Vagina (tissue), 2 donors: ENCODE data around the gene GRIN2A. TPM values are rescaled to one million over a fixed set of nuclear protein-coding genes. Genes with fewer than 3 reads are reported as not detected.

Experiments
- DNase-seq, 2 donors: peaks; one replicate each; pipeline ENCODE4 v3.0.0-alpha.2; 2017; ENCODE audit errors: extremely low spot score in 2 of 2
- H3K27ac ChIP-seq: fragments of 200-600 bp; sonication (generic); one replicate; pipeline ENCODE4 v1.5.1; 2019
- H3K27me3 ChIP-seq: fragments of 200-600 bp; sonication (generic); one replicate; pipeline ENCODE4 v1.5.1; 2019
- H3K36me3 ChIP-seq, 2 donors: fragments of 200-600 bp; sonication (generic); one replicate each; pipeline ENCODE4 v1.5.1; 2017 to 2019
- H3K4me1 ChIP-seq: fragments of 200-600 bp; sonication (generic); one replicate; pipeline ENCODE4 v1.5.1; 2019
- H3K4me3 ChIP-seq, 2 donors: fragments of 200-600 bp; sonication (generic); 1 replicate in 1 of 2; 2 replicates in 1 of 2; pipeline ENCODE4 v1.5.1; 2016 to 2019
- H3K9me3 ChIP-seq: fragments of 200-600 bp; sonication (generic); one replicate; pipeline ENCODE4 v1.5.1; 2019
- POLR2A ChIP-seq, 2 donors: fragments of 450-650 bp; IDR thresholded peaks; one replicate each; pipeline ENCODE4 v1.6.1; 2017; ENCODE audit warnings: antibody characterized with exemption in 2 of 2, mild to moderate bottlenecking in 2 of 2, moderate library complexity in 2 of 2
- POLR2AphosphoS5 ChIP-seq, 2 donors: sonication (generic); formaldehyde crosslinking; IDR thresholded peaks; one replicate each; pipeline ENCODE4 v1.9.0; 2017; ENCODE audit warnings: antibody characterized with exemption in 2 of 2, mild to moderate bottlenecking in 2 of 2, low read depth in 1 of 2; ENCODE audit not compliant: insufficient read depth in 1 of 2
- intact Hi-C: fragments of 100-400 bp; cut with DNase I; formaldehyde crosslinking; loops from one replicate; pipeline ENCODE4 v1.15.1; 2023
- total RNA-seq: library from RNA; depleted of rRNA; stranded (reverse); fragments of >200 nt; gene quantifications from one replicate; pipeline ENCODE4 v1.2.3, GENCODE V29; 2016
- TF ChIP-seq, protein P1 (sequence below), 3 experiments: fragments of 450-650 bp in 2 of 3; fragments of 200-600 bp in 1 of 3; sonication (generic) in 1 of 3; IDR thresholded peaks; one replicate each; pipeline ENCODE4 v1.5.1; 2017 to 2019; ENCODE audit warnings: antibody characterized with exemption in 3 of 3, mild to moderate bottlenecking in 2 of 3, moderate library complexity in 2 of 3

GRIN2A gene
- total RNA-seq, 1 donor from 2014 or later: 1.5 TPM

DNA sequence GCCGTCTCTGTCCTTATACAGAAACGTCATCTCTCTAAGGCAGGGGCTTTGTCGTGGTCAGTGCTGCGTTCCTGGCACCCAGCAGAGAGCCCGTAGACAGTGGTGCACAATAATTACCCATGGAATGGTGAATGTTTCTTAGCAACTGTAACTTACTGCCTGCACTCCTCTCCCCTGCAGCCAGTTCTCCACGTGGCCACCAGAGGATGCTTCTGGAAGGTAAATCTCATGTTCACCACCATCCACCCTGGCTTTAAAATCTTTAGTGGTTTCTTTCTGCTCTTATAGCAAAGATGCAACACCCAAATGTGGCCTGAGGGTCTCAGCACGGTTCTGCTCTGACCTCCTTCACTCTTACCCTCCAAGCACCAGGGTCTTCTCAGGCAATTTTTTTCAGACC is 150.8 kb downstream of the GRIN2A start:
- no peak for DNase-seq
- no peaks in the 10 kb centered on the region for H3K4me1 ChIP-seq
- H3K36me3 ChIP-seq: no peaks in the 10 kb centered on the region
- H3K4me3 ChIP-seq: no peak overlapping the region
- no peaks in the 10 kb centered on the region for H3K27me3 ChIP-seq
- H3K9me3 ChIP-seq: no peaks in the 10 kb centered on the region
- TF ChIP-seq POLR2A (IDR thresholded peaks at IDR 0.05) (no peak), POLR2AphosphoS5 (IDR thresholded peaks at IDR 0.05; ENCODE audit: insufficient read depth in 1 of 2, low read depth in 1 of 2) (no peak)
- TF ChIP-seq, protein P1, sequence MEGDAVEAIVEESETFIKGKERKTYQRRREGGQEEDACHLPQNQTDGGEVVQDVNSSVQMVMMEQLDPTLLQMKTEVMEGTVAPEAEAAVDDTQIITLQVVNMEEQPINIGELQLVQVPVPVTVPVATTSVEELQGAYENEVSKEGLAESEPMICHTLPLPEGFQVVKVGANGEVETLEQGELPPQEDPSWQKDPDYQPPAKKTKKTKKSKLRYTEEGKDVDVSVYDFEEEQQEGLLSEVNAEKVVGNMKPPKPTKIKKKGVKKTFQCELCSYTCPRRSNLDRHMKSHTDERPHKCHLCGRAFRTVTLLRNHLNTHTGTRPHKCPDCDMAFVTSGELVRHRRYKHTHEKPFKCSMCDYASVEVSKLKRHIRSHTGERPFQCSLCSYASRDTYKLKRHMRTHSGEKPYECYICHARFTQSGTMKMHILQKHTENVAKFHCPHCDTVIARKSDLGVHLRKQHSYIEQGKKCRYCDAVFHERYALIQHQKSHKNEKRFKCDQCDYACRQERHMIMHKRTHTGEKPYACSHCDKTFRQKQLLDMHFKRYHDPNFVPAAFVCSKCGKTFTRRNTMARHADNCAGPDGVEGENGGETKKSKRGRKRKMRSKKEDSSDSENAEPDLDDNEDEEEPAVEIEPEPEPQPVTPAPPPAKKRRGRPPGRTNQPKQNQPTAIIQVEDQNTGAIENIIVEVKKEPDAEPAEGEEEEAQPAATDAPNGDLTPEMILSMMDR (IDR thresholded peaks at IDR 0.05): no peak
- intact Hi-C loops: no loop called here
- H3K27ac ChIP-seq: no peak overlapping the region

DNA sequence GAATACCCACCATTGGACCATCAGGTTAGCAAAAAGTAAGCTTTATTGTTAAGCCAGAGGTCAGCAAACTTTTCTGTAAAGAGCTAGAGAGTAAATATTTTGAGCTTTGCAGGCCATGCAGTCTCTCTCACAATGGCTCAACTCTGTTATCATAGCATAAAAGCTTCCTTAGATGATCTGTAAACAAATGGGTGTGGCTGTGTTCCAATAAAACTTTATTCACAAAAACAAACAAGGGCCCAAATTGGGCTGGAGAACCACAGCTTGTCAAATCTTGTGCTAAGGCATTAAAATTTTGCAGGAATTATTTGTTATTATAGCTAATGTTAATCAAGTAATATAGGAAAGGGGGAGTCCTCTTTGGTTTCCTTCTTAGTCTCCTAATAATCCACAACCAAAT is 153.6 kb downstream of the GRIN2A start:
- no peaks in the 10 kb centered on the region for H3K27me3 ChIP-seq
- TF ChIP-seq POLR2A (IDR thresholded peaks at IDR 0.05): no peak
- intact Hi-C loops: no loop called here
- no peaks in the 10 kb centered on the region for H3K36me3 ChIP-seq
- no peaks in the 10 kb centered on the region for H3K4me1 ChIP-seq
- no peak for DNase-seq
- no peak overlapping the region for H3K4me3 ChIP-seq
- H3K27ac ChIP-seq: no peak overlapping the region
- H3K9me3 ChIP-seq: no peaks in the 10 kb centered on the region

DNA sequence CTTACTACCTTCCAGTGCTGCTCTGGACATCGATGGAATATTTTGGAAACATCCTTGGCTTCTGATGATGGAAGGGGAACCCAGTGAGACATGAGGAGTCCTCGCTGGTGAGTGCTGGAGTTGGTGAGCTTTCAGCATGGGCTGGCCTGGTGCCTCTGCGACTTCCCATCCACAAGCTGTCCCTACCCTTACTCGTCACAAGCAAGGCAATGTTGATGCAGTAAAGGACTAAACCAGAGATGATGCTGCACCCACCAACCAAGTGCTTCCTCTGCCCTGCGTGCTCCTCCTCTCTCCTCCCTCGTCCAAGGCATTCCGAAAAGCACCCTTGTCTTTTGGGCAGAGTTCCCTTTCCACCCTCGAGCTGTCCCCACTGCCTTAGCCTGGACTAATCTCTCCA is 154.7 kb downstream of the GRIN2A start:
- intact Hi-C loops: no loop called here
- Histone ChIP-seq H3K27me3 (no peaks in the 10 kb centered on the region), H3K27ac (no peak overlapping the region), H3K36me3 (no peaks in the 10 kb centered on the region), H3K9me3 (no peaks in the 10 kb centered on the region), H3K4me1 (no peaks in the 10 kb centered on the region), H3K4me3 (no peak overlapping the region)
- TF ChIP-seq POLR2AphosphoS5 (IDR thresholded peaks at IDR 0.05; ENCODE audit: insufficient read depth in 1 of 2, low read depth in 1 of 2) (no peak), POLR2A (IDR thresholded peaks at IDR 0.05) (no peak)
- TF ChIP-seq, protein P1 (IDR thresholded peaks at IDR 0.05): no peak
- no peak for DNase-seq

DNA sequence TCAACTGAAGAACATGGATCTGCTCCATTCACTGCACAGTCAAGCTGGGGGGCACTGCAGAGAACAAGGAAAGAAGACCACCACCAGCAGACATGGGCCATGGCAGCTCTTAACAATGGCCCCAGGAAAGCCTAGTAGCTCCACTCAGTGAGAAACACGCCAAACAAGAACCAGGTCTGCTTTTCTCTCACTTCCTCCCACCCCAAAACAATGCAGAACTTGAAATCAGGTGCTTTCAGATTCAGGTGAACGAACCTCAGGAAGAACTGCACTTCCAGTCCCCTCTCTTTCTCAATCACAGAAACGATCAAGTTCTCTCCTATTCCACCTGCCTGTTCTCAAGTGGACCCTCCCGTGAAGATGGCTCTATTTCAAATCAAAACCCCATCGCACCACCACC is 155.6 kb downstream of the GRIN2A start:
- H3K4me3 ChIP-seq: no peak overlapping the region
- no peaks in the 10 kb centered on the region for H3K27me3 ChIP-seq
- no peak overlapping the region for H3K27ac ChIP-seq
- H3K36me3 ChIP-seq: no peaks in the 10 kb centered on the region
- H3K9me3 ChIP-seq: no peaks in the 10 kb centered on the region
- H3K4me1 ChIP-seq: no peaks in the 10 kb centered on the region
- intact Hi-C loops: no loop called here
- TF ChIP-seq, protein P1 (IDR thresholded peaks at IDR 0.05): no peak
- TF ChIP-seq POLR2A (IDR thresholded peaks at IDR 0.05): no peak
- TF ChIP-seq POLR2AphosphoS5 (IDR thresholded peaks at IDR 0.05; ENCODE audit: insufficient read depth in 1 of 2, low read depth in 1 of 2): no peak
- no peak for DNase-seq

DNA sequence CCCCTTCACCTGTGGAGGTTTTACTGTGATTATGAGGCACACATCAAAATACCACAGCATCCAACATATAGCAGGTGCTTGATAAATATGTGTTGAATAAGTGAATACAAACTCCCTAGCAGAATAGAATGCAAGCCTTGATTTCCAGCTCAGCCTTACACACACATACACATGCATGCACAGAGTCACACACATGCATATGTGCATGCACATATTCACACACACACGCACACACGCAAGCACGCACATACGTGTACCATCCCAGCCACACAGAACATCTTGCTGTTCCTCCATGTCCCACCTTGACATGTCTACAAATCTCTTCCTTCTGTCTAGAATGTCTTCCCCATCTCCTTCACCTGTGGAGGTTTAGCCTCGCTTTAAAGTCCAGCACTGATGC is 160.1 kb downstream of the GRIN2A start:
- no peaks in the 10 kb centered on the region for H3K4me1 ChIP-seq
- no peaks in the 10 kb centered on the region for H3K9me3 ChIP-seq
- H3K4me3 ChIP-seq: no peak overlapping the region
- no peak overlapping the region for H3K27ac ChIP-seq
- no peaks in the 10 kb centered on the region for H3K36me3 ChIP-seq
- TF ChIP-seq POLR2AphosphoS5 (IDR thresholded peaks at IDR 0.05; ENCODE audit: insufficient read depth in 1 of 2, low read depth in 1 of 2): no peak
- TF ChIP-seq, protein P1 (IDR thresholded peaks at IDR 0.05): no peak
- TF ChIP-seq POLR2A (IDR thresholded peaks at IDR 0.05): no peak
- intact Hi-C loops: no loop called here
- no peak for DNase-seq
- no peaks in the 10 kb centered on the region for H3K27me3 ChIP-seq

DNA sequence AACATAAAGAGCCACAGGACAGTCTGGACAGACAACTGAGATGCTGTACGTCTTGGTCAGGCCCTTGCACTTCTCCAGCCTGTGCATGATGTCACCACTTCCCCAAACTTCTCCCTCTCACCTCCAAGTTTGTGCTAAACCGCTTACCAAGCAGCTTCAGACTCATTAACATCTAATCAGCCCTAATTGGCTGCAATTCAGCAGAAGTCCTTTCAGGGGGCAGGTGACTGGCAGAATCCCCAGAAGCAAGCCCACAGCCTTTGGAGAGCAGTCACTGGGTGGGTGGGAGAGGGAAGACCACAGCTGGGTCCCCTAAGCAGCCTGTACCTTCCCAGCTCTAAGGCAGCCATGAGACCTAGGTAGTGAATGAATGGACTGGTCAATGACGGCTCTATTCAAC is 161.4 kb downstream of the GRIN2A start:
- no peak overlapping the region for H3K27ac ChIP-seq
- no peaks in the 10 kb centered on the region for H3K36me3 ChIP-seq
- H3K4me1 ChIP-seq: no peaks in the 10 kb centered on the region
- no peaks in the 10 kb centered on the region for H3K27me3 ChIP-seq
- DNase-seq: no peak
- no peak overlapping the region for H3K4me3 ChIP-seq
- intact Hi-C loops: no loop called here
- H3K9me3 ChIP-seq: no peaks in the 10 kb centered on the region
- TF ChIP-seq POLR2AphosphoS5 (IDR thresholded peaks at IDR 0.05; ENCODE audit: insufficient read depth in 1 of 2, low read depth in 1 of 2) (no peak), POLR2A (IDR thresholded peaks at IDR 0.05) (no peak)
- TF ChIP-seq, protein P1 (IDR thresholded peaks at IDR 0.05): no peak
